Activated gamma-delta T cell (primary cell): ENCODE measurements around the gene ZNF334.

Experiments used
- DNase-seq: peaks from one replicate; lab custom pipeline; 2025; lab: John Stamatoyannopoulos, UW
- total RNA-seq, 2 donors: gene quantifications; one replicate each; lab custom pipeline; 2026; lab: John Stamatoyannopoulos, UW

ZNF334 gene
- 0.67 to 1.3 reads per million in 2 donors for total RNA-seq

DNA sequence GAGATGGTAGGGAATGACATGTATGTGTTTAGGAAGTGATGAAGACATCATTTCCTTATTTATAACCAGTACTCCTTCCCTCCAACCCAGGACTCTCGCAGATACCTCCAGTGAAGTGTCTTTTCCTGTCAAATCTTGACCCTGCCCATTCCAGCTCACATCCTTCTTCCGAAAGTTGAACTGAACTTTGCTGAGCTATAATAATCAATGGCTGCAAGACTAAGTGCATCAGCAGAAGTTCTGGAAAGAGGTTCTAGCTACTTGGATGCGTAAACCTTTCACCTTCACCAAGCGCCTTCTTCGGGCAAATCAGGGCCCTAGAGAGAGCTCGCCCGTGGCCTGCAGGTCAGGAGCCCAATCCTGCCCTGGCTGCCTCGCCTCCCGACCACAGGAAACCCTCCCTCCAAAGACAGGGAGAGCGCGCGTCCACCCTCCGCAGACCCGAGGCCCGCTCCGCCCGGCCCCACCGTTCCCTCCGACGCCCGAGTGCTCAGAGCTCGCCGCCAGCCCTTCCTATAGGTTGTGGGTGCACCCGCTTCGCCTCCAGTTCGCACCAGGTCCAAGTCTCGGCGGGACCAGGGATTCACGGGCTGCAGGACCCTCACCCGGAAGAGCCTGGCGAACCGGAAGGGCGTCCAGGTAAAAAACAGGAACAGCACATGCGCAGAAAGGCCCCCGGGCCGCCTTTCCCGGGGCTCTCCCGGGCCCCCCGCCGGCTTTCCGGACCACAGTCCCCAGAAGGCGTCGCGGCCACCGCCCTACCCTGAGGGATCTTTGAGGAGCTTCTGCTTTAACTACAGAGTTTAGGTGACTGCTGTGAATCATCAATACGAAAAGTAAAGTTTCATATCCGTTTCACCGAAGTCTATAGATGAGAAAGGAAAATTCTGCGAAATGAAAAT is at the start of gene ZNF334:
TSS of gene ZNF334 (minus strand) at position 617 of the 902 bp plus-strand sequence. CDS start 1,457 bp downstream, outside the sequence.
- no peak for DNase-seq

GRCh38 chr20:46562373-46563169 is 49.2 kb upstream of the ZNF334 start:
- no peak for DNase-seq

GRCh38 chr20:46562009-46562372 is 48.6 kb upstream of the ZNF334 start:
- DNase-seq = no peak

DNA sequence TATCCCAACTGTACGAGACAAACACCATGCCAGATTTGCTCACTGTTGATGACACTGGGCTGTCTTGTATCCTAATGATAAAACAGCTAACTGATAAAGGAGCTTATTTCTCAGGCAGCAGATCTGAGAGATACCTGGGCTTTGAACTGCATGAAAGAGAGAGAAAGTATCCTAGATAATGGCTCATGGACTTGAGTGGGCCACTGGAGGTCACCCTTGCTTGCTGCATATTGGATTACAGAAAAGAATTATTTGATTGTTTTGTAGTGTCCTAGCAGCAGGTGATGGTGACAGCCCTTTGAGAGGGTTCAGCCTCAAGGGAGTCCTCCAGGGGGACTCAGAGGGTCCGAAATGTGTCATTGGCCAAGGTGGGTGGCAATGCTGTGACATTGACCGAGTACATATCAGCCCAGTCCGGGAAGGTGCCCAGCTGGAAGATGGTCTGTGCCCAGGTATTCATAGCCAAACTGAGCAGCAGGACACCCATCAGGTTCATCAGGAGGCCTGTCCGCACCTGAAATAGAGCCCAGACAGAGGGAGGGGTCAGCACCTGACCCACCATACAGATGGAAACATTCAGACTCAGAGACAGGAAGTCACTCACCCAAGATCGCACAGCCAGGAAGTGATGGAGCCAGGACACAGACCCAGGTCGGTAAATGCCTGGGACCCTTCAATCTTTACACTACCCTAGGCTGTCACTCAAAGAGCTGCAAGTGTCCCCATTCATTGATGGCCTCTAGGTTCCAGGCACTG is 46.5 kb upstream of the ZNF334 start:
- no peak for DNase-seq

- no peak for DNase-seq
Observed at GRCh38 chr20:46559001-46559400, 45.6 kb upstream of the ZNF334 start.

GRCh38 chr20:46558511-46558959 is 45.2 kb upstream of the ZNF334 start:
- no peak for DNase-seq

- DNase-seq = no peak
Observed at GRCh38 chr20:46557231-46557956, 44.0 kb upstream of the ZNF334 start.

- no peak for DNase-seq
Observed at GRCh38 chr20:46555370-46555956, 42.1 kb upstream of the ZNF334 start.

DNA sequence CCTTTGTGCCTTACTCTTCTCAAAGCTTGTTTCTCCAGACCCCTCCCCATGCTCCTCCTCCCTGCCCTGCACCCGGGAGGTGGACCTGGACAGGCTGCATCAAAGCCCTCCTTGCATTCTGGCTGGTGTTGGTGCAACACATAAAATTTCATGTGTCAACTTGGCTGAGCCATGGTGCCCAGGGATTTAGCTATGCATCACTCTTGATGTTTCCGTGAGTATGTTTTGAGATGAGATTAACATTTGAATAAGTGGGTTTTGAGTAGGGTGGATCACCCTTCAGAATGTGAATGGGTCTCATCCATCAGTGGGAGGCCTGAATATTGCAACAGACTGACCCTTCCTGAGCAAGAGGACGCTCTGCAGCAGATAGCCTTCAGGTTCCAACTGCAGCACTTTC is 41.5 kb upstream of the ZNF334 start:
- no peak for DNase-seq

- DNase-seq = no peak
Observed at GRCh38 chr20:46553926-46554325, 40.6 kb upstream of the ZNF334 start.

GRCh38 chr20:46552460-46553420 is 39.4 kb upstream of the ZNF334 start:
- no peak for DNase-seq

- no peak for DNase-seq
Observed at GRCh38 chr20:46551522-46552381, 38.4 kb upstream of the ZNF334 start.

- DNase-seq = no peak
Observed at GRCh38 chr20:46550461-46550860, 37.1 kb upstream of the ZNF334 start, which contains the start of gene OCSTAMP. Gene OCSTAMP (minus strand): TSS chr20:46550654. CDS start chr20:46550560, 94 bp downstream.

- DNase-seq = no peak
Observed at GRCh38 chr20:46549188-46549972, 36.0 kb upstream of the ZNF334 start.

- no peak for DNase-seq
Observed at GRCh38 chr20:46548688-46549087, 35.3 kb upstream of the ZNF334 start.

DNA sequence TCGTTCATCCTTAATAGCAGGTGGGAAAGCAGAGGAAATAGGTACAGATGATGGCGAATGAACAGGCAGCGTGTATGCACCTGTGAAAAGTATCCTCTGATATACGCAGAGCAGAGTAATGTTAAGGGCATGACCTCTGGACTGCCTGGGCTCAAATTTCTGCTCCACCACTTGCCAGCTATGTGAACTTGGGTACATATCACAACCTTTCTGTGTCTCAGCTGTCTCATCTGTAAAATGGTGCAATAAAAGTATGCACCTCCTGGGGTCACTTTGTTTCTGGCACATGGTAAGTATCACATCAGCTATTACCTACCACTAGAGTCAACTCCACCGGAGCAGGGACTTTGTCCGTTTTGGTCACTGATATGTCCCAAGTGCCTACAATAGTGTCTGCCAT is 34.6 kb upstream of the ZNF334 start:
- no peak for DNase-seq

DNA sequence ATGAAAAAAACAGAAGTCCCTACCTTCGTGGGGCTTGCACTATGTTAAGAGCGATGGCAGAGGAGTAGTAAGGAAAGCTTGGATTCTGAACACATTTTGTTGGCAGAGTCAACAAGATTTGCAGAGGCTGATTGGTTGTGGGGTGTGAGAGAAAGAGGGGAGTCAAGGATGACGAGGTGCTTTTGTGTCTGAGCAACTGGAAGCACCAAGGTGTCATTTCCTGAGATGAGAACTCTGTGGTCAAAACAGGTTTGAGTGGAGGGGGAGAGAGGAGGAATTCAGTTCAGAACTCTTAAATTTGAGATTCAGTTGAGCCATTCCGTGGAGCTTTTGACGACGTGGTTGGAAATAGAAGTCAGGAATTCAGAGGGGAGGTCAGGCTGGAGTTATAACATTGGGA is 33.6 kb upstream of the ZNF334 start:
- no peak for DNase-seq

DNA sequence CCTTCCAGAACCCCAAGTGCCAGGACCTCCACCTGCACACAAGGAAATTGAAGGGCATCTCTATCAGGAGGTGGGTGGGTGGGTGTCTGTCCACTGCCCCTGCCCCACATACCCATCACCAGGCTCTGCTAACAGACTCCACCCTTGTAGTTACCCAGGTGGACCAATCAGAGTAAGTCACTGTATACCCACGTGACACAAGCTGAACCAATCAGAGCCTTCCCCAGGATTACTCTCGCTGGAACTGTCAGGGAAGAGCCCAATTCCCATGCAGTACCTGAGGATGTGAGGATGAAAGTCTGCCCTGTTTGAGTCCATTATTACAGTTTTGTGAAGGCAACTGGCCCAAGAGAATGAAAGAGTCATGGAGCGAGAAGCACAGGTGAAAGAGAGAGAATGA is 32.9 kb upstream of the ZNF334 start:
- no peak for DNase-seq
